CD1c-positive myeloid dendritic cell (primary cell): ENCODE results near the gene ZNF827.

ENCODE experiments used
- DNase-seq: peaks from one replicate; pipeline ENCODE4 v3.0.0-alpha.2; 2016; ENCODE audit errors: extremely low spot score

Gene ZNF827

GRCh38 chr4:145891958-145892357 lies 46.7 kb downstream of the ZNF827 start:
- no peak for DNase-seq

GRCh38 chr4:145890689-145891088 lies 47.9 kb downstream of the ZNF827 start:
- no peak for DNase-seq

- no peak for DNase-seq
These were observed 50.2 kb downstream of the ZNF827 start for GRCh38 chr4:145888393-145888792.

GRCh38 chr4:145887241-145887991 lies 51.2 kb downstream of the ZNF827 start:
- no peak for DNase-seq

DNA sequence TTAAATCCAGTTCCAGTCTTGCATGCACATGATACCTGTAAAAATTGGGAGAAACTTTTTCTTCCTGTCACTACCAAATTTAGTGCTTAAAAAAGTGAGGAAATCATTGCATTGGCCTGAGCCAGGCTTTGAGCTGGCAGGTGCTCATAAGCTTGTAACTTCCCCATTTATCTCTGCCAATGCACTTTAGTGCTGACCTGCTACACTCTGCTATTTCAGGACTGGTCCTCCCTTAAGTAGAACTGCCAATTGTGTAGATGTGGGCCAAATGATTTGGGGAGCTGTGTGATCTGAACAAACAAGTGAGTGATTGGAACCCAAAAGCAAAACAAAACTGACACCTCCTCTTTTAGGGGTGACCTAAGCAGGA lies 51.8 kb downstream of the ZNF827 start:
- DNase-seq = no peak

- no peak for DNase-seq
These were observed 53.0 kb downstream of the ZNF827 start for GRCh38 chr4:145885666-145886065.

DNA sequence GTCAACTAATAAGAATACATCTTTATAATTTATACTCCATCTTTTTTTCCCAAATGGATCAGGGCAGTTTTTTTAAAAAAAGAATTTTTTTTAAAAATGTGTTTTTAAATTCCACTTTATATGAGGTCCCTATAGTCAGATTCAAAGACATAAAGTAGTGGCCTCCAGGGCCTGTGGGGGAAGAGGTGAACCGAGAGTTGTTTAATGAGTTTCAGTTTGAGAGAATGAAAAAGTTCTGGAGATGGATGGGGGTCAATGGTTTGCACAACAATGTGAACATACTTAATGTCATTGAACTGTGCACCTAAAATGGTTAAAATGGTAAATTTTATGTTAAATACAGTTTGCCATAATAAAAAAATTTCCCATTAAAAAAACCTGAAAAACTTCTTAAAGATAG lies 53.8 kb downstream of the ZNF827 start:
- DNase-seq = no peak

DNA sequence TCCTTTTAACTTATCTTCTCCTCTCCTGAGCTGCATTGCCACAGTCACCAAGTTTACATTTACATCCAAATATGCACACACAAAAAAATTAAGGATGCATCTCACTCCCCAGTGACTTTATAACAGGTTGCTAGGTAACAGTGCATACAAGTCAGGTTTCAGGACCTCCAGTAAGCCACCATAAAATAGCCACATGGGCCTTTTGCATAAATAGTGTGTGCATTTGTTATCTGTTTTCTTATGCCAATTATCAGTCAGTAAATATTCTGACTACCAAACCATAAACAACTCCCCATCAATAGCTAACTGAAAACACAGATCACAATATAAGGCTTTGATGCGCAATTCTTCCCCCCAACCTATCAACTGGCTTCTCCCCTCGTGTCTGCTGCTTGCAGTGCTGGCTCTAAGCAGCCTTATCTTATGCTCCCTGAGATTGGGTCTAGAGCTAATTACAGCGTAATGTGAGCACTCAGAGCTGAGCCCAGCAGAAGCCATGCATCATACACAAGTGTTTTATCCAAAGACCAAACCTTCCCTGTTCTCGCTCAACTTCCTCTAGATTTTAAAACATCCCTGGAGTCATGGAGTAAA lies 55.4 kb downstream of the ZNF827 start:
- no peak for DNase-seq

GRCh38 chr4:145882604-145883003 lies 56.0 kb downstream of the ZNF827 start:
- DNase-seq = no peak

GRCh38 chr4:145881989-145882388 lies 56.6 kb downstream of the ZNF827 start:
- no peak for DNase-seq

GRCh38 chr4:145881576-145881975 lies 57.0 kb downstream of the ZNF827 start:
- DNase-seq = no peak

- no peak for DNase-seq
These were observed 58.2 kb downstream of the ZNF827 start for GRCh38 chr4:145880355-145880960.

GRCh38 chr4:145879598-145879997 lies 59.0 kb downstream of the ZNF827 start:
- no peak for DNase-seq

GRCh38 chr4:145878501-145879435 lies 59.9 kb downstream of the ZNF827 start:
- no peak for DNase-seq

- no peak for DNase-seq
These were observed 62.0 kb downstream of the ZNF827 start for GRCh38 chr4:145876531-145877180.

DNA sequence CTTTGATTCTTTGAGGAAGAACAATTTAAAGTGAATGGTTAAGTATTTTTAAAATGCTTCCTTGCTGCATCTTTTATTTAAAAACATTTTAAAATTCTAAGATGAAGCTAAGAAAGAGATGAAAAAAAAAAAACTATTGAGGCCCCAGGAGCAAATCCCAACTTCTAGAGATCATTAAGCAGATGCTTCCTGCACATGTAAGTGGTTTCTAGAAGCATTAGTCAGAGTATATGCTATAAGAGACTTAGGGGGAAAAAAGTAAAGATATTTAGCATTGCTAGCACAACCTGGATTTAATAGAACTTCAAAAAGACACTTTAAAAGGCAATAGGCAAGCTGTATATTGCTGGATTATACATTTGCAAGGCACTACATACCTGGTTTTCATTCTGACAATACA lies 64.7 kb downstream of the ZNF827 start:
- DNase-seq = no peak

DNA sequence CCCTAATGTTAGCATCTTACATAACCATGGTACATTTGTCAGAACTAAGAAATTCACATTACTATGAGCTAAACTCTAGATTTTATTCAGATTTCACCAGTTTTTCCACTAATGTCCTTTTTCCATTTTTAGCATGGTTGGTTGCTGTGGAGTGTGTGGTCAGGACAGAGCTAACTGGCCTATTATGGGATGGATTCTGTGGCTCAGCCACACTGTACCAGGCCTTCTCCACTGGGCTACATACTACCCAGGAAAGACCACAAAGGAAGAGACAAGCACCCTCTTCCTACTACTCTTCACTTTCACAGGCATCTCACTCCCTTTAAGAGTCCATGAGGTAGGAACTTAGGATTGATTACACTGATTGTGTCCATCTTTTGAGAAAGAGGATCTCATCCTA lies 67.4 kb downstream of the ZNF827 start:
- DNase-seq = no peak

- no peak for DNase-seq
These were observed 68.2 kb downstream of the ZNF827 start for GRCh38 chr4:145870155-145871020.

DNA sequence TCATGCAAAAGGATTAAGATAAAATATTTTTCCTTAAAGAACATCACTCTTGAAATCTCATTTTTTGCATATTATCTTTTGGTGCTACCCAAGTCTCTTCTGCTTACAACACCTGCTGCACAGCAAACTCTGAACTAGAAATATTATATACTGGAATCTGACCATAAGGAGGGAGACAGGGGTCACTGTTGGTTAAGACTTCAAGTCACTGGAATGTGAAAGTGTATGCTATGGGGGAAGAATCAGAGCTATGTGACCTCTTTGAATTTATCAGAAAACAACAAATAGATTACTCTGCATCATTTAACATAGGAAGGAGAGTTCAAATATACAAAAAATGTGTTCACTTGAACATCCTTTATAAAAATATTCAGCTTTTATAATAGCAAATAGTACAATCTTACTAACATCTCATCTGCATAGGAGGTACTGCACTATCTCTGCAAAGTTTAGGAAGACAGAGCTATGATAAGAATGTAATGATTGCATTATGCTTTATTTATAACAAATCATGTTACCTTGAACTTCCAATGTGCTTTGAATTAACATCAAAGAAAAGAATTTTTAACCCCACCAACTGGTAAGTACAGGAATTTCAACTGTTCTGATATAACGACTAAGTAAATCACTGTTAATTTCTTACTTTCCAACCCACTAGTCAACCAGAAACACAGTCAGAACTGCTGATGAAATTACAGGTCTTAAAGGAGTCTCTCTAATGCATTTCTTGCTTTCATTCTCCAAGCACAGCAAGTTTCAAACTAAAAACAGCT lies 69.8 kb downstream of the ZNF827 start:
- no peak for DNase-seq

GRCh38 chr4:145867406-145867805 lies 71.2 kb downstream of the ZNF827 start:
- no peak for DNase-seq
